HG02678 (cell line): Measurements from ENCODE around the gene SMIM30.
"Not testable (repeated sequence)": the region's sequence is repeated elsewhere in the genome, so short reads cannot be mapped to it uniquely, and the experiment has no call there.

Experiments
- ATAC-seq: cut with Tn5 transposase; IDR thresholded peaks from one replicate; pipeline ENCODE4 v1.9.1; 2021; ENCODE audit warnings: mild to moderate bottlenecking, moderate library complexity; ENCODE audit not compliant: unreplicated experiment

Gene SMIM30, protein sequence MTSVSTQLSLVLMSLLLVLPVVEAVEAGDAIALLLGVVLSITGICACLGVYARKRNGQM

DNA sequence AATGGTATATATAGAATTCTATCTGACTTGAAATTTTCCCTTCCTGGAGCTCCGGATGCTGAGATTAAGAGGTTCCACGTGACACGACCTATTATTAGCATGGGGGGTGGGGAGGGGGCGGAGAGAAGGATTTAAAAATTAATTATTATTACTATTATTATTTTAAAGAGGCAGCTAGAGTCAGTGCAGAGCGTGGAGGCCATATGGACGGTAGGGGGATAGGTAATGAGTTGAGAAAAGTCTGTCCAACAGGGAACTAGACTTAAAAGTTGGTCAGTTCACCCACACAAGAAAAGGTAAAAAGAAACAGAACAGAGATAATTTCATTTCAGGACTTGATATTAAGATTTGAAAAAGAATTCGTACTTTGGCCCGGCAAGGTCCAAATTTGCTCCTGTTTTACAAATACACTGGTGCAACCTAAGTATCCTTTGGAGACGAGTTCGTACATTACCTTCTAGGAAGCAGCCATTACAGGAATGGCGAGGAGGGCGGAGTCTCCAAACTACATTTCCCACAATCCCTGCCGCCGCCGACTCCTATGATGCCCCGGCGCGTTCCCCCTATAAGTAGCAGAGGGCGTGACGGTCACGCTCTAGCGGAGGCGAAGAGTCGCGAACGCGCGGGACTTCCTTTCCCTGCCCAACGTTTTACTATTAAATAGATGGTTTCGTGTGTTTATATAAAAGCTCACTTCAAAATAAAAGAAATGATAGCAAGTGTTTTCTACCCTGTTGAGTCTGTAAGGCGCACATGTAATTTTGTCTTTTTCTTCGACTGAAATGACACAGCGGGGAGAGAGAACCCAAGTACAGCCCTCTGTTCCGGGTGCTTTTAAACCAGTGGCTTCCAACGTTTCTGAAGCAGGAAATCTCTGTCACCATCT lies at the start of gene SMIM30:
Gene SMIM30, minus strand, starts transcription at position 481 of the 886 bp plus-strand sequence. CDS start 976 bp downstream, outside the sequence.
- peak; percentile 100 for ATAC-seq

DNA sequence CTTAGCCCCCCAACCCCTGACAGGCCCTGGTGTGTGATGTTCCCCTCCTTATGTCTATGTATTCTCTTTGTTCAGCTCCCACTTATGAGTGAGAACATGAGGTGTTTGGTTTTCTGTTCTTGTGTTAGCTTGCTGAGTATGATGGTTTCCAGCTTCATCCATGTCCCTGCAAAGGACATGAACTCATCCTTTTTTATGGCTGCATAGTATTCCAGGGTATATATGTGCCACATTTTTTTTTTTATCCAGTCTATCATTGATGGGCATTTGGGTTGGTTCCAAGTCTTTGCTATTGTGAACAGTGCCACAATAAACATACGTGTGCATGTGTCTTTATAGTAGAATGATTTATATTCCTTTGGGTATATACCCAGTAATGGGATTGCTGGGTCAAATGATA lies 47.8 kb upstream of the SMIM30 start:
- ATAC-seq: not testable (repeated sequence)

DNA sequence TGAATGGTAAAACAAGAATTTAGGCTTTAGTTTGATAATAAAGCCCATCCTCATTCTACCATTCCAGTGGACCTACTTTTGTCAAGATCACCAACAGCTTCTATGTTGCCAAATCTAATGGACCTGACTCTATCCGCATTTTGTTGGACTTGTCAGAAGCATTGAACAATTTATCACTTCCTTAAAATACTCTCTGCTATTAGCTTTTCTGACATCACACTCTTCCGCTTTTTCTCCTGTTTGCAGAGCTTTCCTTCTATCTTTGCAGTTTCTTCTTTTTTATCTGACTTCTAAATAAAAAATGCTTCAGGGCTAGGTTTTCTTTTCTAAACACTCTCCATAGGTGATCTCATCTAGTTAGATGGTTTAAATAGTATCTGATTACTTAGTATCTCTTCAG lies 42.7 kb upstream of the SMIM30 start:
- no peak for ATAC-seq

DNA sequence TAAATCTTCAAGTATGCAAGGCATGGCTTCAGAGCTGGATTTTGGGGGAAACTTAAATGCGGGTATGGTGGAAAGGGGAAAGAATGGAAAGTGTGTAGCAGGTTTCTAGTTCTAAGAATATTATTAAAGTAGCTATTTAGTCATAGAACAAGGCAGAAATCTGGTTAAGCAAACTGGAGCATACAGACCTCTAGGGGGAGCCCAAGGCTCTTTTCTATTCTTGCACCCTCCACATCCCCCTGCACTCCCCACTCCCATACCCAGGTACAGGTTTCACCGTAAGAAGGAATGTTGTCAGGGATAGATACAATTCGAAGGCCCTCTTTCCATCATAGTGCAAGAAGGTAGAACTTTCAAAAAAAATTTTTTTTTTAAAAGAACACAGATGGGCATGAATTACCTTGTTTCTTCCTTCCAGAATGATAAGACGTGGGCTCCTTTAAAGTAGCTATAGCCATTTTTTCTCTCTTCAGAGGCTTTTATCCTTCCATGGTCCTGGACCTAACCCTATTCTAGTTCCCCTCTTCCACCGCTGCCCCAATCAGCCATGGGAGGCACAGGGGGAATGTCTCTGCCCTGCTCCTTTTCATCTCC lies 41.5 kb upstream of the SMIM30 start:
- peak; percentile 91 for ATAC-seq

DNA sequence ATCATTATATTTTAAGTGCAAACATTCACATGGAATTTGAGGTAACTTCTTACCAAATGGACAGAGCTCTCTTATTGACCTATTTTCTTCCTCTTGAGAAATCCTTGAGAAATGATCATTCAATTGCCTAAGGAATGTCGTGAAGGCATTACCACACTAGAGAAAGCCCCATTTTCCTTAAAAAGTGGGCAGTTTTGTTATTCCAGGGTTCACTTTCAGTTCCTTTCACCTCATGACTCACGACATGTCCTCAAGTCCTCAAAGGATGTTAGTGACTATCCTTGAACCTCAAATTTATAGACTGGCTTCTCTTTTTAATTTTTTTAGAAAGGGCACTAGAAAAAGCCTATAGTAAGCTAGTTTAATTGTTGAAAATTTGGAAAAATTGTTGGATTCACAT lies 40.4 kb upstream of the SMIM30 start:
- ATAC-seq: no peak

DNA sequence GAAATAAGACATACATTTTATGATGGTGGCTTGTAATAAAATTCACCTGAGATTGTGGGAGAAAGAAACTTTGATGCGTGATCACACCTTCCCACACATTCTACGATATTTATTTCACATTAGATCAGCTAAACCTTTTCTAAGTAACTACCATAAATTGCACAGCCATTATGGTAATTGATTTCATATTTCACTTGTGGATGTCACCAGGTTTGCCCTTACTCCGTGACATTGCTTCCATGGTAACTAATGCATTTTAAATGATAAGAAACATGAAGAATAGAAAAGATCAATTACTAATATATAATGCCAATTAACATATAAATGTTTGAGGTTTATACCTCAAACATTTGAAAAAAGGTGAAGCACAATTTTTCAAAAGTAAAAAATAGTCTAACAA lies 35.8 kb upstream of the SMIM30 start:
- ATAC-seq: no peak

DNA sequence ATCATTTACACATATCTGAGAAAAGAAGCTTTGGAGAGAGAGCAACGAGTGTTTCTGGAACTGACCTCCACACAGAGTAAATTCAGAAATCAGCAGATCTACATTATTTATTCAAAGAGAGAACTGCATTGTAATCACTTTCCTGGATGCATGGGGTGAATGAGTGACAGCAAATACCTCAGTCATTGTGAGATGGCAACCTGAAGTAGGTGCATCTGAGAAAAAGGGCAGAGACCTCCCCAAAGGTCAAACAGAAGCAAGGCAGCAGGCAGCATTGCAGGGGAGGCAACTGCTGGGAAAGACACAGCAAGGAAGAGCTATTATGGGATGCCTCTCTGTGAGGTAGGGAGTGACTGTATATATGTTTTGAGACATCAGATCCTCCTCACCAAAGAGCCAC lies 26.5 kb upstream of the SMIM30 start:
- ATAC-seq: no peak

DNA sequence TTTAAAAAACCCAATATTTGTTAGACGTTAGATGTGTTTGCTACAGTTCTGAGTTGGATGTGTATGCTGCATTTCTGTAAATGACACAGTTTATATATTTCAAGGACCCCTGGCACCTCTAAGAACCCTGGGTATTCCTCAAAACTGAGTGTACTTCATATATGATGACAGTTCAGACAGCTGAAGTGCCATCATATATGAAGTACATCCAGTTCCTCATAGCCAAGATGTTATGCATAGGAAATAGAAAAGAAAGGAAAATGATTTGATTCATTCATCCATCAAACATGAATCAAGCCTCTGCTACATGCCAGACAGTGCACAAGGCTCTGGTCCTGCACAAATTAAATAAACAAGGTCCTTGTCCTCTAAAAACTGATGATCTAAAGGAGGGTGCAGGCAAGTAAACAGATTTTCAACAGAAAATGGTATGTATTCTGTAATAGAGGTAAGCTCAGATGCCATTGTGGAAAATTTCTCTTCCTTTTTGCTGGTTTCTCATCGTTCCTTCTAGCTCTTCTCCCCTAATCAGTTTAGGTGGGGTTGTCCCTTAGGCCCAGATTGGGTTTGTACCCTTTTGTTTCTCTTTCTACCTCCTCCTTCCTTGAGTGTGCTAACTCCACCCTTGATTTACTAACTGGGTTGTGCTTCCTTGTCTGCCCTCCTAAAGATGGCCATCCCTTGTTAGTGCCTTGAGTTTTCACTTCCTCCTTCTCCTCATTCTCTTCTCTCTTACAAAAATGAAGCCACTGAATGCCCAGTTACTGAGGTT lies 25.3 kb upstream of the SMIM30 start:
- peak; percentile 54 for ATAC-seq

DNA sequence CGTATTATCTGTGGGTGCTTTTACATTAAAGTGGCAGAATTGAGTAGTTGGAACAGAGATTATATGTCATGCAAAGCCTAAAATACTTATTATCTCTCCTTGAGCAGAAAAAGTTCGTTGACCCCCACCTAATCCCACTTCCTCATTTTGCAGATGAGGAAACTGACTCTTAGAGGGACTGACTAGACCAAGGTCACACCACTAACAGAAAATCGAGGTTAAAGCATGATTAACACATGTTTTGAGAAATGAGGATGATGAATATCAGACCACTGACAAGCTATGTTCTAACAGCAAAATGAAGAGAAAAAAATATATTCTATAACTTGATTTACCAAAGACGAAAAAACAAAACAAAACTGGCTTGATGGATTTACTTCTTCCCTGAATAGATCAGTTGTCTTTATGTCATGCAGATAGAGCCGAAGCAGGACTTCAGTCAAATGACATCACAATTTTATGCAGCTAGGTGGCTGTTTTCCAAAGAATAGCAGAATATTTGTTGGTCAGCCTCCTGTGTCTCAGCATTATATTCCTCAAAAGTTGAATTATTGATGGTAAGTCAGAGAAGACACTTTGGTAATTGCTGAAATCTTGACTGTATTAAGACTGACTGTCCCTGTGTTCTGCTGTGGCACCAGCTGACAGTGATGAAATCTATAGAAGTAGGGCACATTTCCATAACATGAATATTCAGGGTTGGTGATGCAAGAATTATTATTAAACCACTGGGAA lies 24.2 kb upstream of the SMIM30 start:
- peak; percentile 71 for ATAC-seq

DNA sequence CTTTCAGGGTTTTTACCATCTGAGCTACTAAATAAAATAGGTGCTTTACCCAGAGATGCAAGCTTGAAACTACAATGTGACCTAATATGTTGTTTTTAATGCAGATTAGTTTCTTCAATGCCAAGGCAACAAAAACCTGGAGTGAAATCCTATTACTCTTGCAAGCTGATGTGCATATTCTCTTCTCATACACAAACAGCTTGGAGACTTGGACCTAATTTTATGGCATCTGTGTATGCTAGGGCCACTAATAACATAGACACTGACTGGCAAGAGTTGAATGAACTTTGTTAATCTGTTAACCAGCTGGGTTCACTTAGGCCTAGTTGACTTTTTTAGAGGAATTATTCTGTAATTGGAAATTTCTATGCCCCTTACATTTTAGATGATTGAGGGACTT lies 23.4 kb upstream of the SMIM30 start:
- ATAC-seq: peak; percentile 6

DNA sequence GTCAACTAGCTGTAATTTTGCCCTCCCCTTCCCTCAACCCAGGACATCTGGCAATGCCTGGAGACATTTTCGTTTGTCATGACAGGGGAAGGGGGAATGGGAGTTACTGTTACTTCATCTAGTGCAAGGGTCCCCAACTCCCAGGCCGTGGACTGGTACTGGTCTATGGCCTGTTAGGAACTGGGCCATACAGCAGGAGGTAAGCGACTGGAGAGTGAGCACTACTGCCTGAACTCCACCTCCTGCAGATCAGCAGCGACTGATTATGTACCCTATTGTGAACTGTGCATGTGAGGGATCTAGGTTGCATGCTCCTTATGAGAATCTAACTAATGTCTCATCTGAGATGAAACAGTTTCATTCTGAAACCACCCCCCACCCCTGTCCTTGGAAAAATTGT lies 22.6 kb upstream of the SMIM30 start:
- no peak for ATAC-seq

DNA sequence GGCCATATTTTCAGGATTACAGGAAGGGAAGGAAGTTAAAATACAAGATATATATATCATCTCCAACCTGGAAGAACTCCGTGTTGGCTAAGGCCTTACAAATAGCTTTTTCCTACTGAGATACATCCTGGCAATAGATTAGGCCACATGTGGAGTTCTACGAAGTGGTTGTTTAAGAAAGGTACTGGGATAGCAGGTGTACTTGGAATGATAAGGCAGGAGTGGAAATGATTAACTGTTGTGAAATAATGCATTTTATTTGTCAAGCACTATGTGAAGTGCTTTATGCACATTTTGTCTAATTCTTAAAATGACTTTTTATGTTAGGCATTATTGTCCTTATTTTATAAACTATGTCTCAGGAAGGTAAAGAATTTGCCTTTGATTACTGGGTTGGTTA lies 18.9 kb upstream of the SMIM30 start:
- ATAC-seq: no peak

DNA sequence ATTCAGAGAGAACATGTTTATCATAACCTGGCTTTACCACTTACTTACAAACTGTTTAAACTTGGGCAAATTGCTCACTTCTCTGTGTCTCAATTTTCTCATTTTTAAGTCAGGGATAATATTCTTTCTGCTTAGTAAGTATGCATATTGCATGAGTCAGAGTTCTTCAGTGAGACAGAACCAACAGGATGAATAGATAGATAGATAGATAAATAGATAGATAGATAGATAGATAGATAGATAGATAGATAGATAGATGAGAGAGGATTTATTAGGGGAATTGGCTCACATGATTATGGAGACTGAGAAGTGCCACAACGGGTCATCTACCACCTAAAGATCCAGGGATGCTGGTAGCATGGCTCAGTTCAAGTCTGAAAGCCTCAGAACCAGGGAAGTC lies 15.7 kb upstream of the SMIM30 start:
- ATAC-seq: no peak

DNA sequence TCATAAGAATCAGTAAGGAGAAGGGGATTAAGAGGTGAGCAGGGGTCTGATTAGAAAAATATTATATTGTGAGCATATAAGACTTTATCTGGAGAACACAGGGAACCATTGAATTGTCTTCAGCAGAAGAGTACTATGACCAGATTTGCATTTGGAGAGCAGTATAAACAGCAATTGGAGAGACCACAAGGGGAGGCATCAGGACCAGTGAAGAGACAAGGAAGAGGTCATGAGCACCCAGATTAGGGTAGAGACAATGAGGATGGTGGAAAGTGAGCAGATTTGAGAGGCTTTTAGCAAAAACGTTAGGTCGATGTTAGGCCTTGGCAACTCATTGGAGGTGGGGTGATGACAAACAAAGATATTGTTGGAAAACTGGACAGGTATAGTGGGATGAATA lies 13.0 kb upstream of the SMIM30 start:
- no peak for ATAC-seq

DNA sequence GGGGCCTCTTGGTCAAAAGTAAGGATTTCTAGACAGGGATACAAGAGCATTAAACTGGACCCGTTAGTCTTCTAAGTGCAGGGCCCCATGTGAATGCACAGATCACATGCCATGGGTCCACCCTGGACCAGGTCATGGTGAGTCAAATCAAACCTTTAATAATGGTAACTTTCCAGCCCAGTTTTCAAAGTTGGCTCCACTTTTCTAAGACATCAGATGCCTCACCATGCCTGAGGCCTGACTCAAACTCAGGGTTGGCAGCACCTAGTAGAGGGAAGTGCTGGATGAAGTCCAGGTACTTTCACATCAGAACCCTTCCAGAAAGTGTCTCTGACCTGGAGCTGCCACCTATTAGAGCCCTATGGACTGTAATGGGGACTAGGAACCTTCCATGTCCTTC lies 9.7 kb upstream of the SMIM30 start:
- no peak for ATAC-seq

DNA sequence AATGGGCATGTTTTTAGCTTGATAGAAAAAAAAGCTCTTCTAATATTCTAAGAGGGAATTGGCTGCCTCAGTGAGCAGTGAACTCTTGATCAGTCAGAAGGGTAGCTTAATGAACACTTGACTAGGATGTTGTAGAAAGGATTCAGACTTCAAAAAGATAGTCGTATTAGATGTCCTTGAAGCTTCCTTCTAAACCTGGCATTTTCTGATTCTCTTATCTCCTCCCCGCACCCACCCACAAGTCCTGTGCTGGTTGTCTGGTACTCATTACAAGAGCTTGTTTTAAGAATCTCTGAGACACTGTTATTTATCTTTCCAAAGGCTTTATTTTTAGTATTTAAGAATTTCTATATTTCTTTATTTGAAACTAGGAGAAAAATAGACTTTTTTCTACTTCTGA lies 7.4 kb upstream of the SMIM30 start:
- no peak for ATAC-seq

DNA sequence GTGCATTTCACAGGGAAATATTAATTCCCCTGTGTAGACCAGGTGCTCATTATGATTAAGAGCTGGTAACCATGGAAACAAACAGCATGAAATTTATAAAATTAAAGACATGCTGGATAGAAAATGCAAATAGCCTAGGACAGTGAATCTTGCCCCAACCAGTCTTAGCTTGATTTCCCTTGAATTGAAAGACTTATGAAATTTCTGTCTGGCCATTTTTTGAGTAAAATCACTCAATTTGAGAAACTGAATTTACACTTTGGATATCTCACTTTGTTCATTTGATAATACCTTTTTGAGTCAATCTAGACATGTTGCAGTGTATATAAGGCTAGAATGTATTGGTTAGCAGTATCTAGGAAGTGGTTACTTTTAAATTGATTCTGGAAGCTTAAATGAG lies 4.4 kb upstream of the SMIM30 start:
- no peak for ATAC-seq

DNA sequence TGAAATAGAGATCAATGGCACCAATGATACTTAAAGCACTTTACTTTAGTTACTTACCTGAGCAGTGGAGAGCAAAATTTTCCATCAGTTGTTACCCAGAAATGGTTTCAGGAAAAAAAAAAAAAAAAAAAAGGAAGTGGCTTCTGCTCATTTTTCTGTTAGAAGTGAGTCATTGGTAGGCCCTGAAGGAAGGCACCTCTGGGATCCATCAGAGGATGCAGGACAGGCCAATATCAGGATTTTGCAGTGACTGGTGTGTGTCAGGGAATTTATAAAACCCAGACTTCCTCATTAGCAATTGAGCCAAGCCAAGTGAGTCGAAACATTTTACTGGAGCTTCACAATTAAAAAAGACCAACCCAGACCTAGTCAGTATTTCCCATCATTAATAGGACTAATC lies 2.3 kb upstream of the SMIM30 start:
- no peak for ATAC-seq

DNA sequence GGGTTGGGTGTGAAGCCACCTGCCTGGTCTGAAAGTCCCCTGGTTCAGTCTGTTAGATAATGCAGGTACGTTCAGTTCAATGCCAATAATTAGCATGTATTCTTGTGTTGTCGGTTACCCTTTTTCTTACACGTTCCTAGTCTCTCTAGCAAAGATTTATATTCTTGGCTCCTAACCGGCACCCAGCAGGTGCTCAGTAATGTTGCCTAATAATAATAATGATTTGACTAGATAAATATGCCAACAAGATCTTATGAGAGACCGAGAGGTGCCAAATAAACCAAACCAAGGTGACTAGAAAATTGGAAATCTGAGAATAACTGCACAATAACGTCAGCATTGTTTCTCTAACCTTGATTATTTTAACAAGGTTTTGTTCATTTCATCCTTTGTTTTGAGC lies 1.1 kb upstream of the SMIM30 start:
- no peak for ATAC-seq

DNA sequence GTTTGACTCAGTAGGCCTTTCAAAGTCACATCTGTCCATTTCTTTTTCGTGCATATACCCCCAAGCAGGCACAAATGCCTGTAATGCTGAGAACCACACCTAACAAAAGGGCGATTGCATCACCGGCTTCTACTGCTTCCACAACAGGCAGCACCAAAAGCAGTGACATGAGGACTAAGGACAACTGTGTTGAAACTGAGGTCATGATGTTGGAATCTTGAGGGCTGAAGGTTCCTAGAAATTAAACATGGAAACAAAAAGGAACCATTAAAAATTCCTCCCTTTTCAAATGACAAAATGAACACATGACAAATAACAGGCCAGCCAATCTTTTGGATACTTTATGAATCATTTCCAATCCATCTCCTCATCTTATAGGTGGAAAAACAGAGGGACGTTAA lies 980 bp downstream of the SMIM30 start:
- not testable (repeated sequence) for ATAC-seq

DNA sequence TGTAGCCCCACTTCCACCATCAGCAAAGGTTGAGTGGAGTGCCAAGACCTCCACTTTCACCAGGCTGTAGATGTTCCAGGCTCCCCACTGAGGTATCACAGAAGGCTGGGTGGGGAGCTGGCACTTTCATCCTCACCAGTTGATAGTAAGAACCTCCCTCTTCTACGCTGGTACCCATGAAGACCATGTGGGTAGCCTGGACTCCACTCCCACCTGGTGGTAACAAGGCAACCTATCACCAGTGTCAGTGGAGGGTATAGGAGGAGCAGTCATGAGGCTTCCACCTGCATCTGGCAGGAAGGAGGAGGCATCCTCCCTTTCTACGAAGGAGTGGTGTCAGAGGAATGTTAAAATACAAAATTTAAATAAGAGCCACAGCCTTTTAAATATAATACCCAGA lies 4.4 kb downstream of the SMIM30 start:
- ATAC-seq: peak; percentile 16
